ENCODE data around the gene COL23A1.
"Not testable (repeated sequence)": the region's sequence is repeated elsewhere in the genome, so short reads cannot be mapped to it uniquely, and the experiment has no call there.

GRCh38 chr5:178369469-178369868, 220.7 kb downstream of the COL23A1 start:
- not testable (repeated sequence) for TF ChIP-seq POLR2A (IDR thresholded peaks at IDR 0.05; ENCODE audit: control extremely low read depth in 1 of 2, low read depth in 2 of 2, low read length in 2 of 2); CTCF (IDR thresholded peaks at IDR 0.05; ENCODE audit: control extremely low read depth in 1 of 3, insufficient read depth in 1 of 3, low read depth in 1 of 3, low read length in 3 of 3); RFX5 (IDR thresholded peaks at IDR 0.05; ENCODE audit: borderline replicate concordance, low read depth, low read length); EZH2 (IDR thresholded peaks at IDR 0.05; ENCODE audit: low read depth, low read length, severe bottlenecking)

Data from H1 (cell line).